Choroid plexus epithelial cell (primary cell): ENCODE measurements around the gene ADAMTS13.

Experiments
- DNase-seq: peaks from one replicate; pipeline ENCODE4 v3.0.0-alpha.2; 2010; ENCODE audit warnings: low read depth
- H3K4me3 ChIP-seq: 2 replicates; pipeline ENCODE4 v1.5.1; 2011; ENCODE audit warnings: low read depth, mild to moderate bottlenecking, control low read depth, low read length, moderate library complexity
- CTCF ChIP-seq: conservative IDR thresholded peaks from 2 replicates; pipeline ENCODE4 v1.5.1; 2011; ENCODE audit warnings: low read depth, mild to moderate bottlenecking, control low read depth, inconsistent platforms, low read length, moderate library complexity

The ADAMTS13 gene

GRCh38 chr9:133430244-133430643 is 8.1 kb downstream of the ADAMTS13 start:
- TF ChIP-seq CTCF: no peak
- H3K4me3 ChIP-seq: no peak overlapping the region
- DNase-seq: no peak

- no peak for TF ChIP-seq CTCF
- no peak for DNase-seq
- no peak overlapping the region for H3K4me3 ChIP-seq
Observed at GRCh38 chr9:133433351-133433843, 11.2 kb downstream of the ADAMTS13 start.

- TF ChIP-seq CTCF: no peak
- no peak overlapping the region for H3K4me3 ChIP-seq
- no peak for DNase-seq
Observed at GRCh38 chr9:133436681-133437080, 14.5 kb downstream of the ADAMTS13 start.

GRCh38 chr9:133437753-133438531 is 15.8 kb downstream of the ADAMTS13 start:
- DNase-seq: no peak
- no peak overlapping the region for H3K4me3 ChIP-seq

GRCh38 chr9:133439337-133439736 is 17.2 kb downstream of the ADAMTS13 start:
- no peak for TF ChIP-seq CTCF
- no peak for DNase-seq
- no peak overlapping the region for H3K4me3 ChIP-seq

More at GRCh38 chr9:133437753-133438531, 15.8 kb downstream of the ADAMTS13 start:
- peak; percentile 51 for TF ChIP-seq CTCF

- no peak overlapping the region for H3K4me3 ChIP-seq
- TF ChIP-seq CTCF: no peak
- no peak for DNase-seq
Observed at GRCh38 chr9:133440874-133441273, 18.7 kb downstream of the ADAMTS13 start.

GRCh38 chr9:133441571-133441970 is 19.4 kb downstream of the ADAMTS13 start:
- no peak for TF ChIP-seq CTCF
- no peak overlapping the region for H3K4me3 ChIP-seq
- DNase-seq: no peak
